GM23338 (cell line): ENCODE data around the gene KIAA2012. TPM values are rescaled to one million over a fixed set of nuclear protein-coding genes. Genes with fewer than 3 reads are reported as not detected.

Experiments used
- ATAC-seq: fragments of 200-7000 bp; cut with Tn5 transposase; 3 replicates; pipeline ENCODE4 v1.9.1; 2020
- DNase-seq: peaks from one replicate; pipeline ENCODE4 v3.0.0-alpha.2; 2015; ENCODE audit warnings: low spot score
- H2AFZ ChIP-seq: fragments of 200-600 bp; sonication (generic); 2 replicates; pipeline ENCODE4 v1.8.0; 2016; ENCODE audit warnings: antibody characterized with exemption, mild to moderate bottlenecking, moderate library complexity
- H3F3A ChIP-seq: fragments of 200-600 bp; sonication (generic); replicated peaks from 2 replicates; pipeline ENCODE4 v1.8.0; 2017; ENCODE audit warnings: antibody characterized with exemption, mixed run types, low read depth
- H3K27ac ChIP-seq: fragments of 200-600 bp; sonication (generic); 2 replicates; pipeline ENCODE4 v1.6.1; 2016; ENCODE audit warnings: low read depth
- H3K27me3 ChIP-seq: fragments of 200-600 bp; sonication (generic); 2 replicates; pipeline ENCODE4 v1.8.0; 2016; ENCODE audit warnings: mild to moderate bottlenecking, mixed run types, moderate library complexity; ENCODE audit not compliant: insufficient read depth
- H3K36me3 ChIP-seq: fragments of 200-600 bp; sonication (generic); 2 replicates; pipeline ENCODE4 v1.8.0; 2016; ENCODE audit warnings: mild to moderate bottlenecking; ENCODE audit not compliant: insufficient read depth
- H3K4me1 ChIP-seq: fragments of 200-600 bp; sonication (generic); 2 replicates; pipeline ENCODE4 v1.8.0; 2016; ENCODE audit warnings: mild to moderate bottlenecking, moderate library complexity; ENCODE audit not compliant: insufficient read depth
- H3K4me2 ChIP-seq: fragments of 200-600 bp; sonication (generic); 2 replicates; pipeline ENCODE4 v1.7.1; 2017; ENCODE audit warnings: mixed run types
- H3K4me3 ChIP-seq: fragments of 200-600 bp; sonication (generic); 2 replicates; pipeline ENCODE4 v1.6.1; 2016; ENCODE audit warnings: mixed run types
- H3K79me2 ChIP-seq: fragments of 200-600 bp; sonication (generic); replicated peaks from 2 replicates; pipeline ENCODE4 v1.8.0; 2017; ENCODE audit warnings: mild to moderate bottlenecking; ENCODE audit not compliant: insufficient read depth
- H3K9me2 ChIP-seq: fragments of 200-600 bp; sonication (generic); 2 replicates; pipeline ENCODE4 v1.8.0; 2017; ENCODE audit not compliant: insufficient read depth
- H4K20me1 ChIP-seq: fragments of 200-600 bp; sonication (generic); replicated peaks from 2 replicates; pipeline ENCODE4 v1.8.0; 2017; ENCODE audit warnings: mild to moderate bottlenecking; ENCODE audit not compliant: insufficient read depth
- H3K27ac Mint-ChIP-seq: 2 replicates; pipeline ENCODE4 v1.8.0; 2020; ENCODE audit warnings: inconsistent platforms, mild to moderate bottlenecking, moderate library complexity, mixed read lengths
- H3K27me3 Mint-ChIP-seq: 3 replicates; pipeline ENCODE4 v1.8.0; 2022; ENCODE audit warnings: low read depth, mild to moderate bottlenecking, moderate library complexity, mixed read lengths, inconsistent platforms; ENCODE audit not compliant: insufficient read depth, poor library complexity
- H3K36me3 Mint-ChIP-seq: 3 replicates; pipeline ENCODE4 v1.8.0; 2021; ENCODE audit warnings: low read depth, mild to moderate bottlenecking, inconsistent platforms, moderate library complexity, mixed read lengths
- H3K4me1 Mint-ChIP-seq: 3 replicates; pipeline ENCODE4 v1.8.0; 2020; ENCODE audit warnings: mild to moderate bottlenecking, inconsistent platforms, mixed read lengths
- H3K4me3 Mint-ChIP-seq: 3 replicates; pipeline ENCODE4 v1.8.0; 2021; ENCODE audit warnings: moderate library complexity, mild to moderate bottlenecking, inconsistent platforms, mixed read lengths
- H3K9me3 Mint-ChIP-seq: 3 replicates; pipeline ENCODE4 v1.8.0; 2020; ENCODE audit warnings: moderate library complexity, mild to moderate bottlenecking, inconsistent platforms, mixed read lengths
- CREB1 ChIP-seq: fragments of 250-450 bp; sonication (Bioruptor Pico); IDR thresholded peaks from 2 replicates; pipeline ENCODE4 v1.5.0; 2020; ENCODE audit warnings: low read depth, mild to moderate bottlenecking, moderate library complexity
- CTCF ChIP-seq, 2 experiments: fragments of 200-600 bp in 1 of 2; sonication (generic) in 1 of 2; conservative IDR thresholded peaks; 2 replicates each; pipeline versions ENCODE4 v1.5.1 to v1.6.1; 2016 to 2017; ENCODE audit warnings: antibody characterized with exemption in 2 of 2, low read depth in 2 of 2, mild to moderate bottlenecking in 2 of 2, moderate library complexity in 1 of 2
- ETS1 ChIP-seq: IDR thresholded peaks from 2 replicates; pipeline ENCODE4 v1.6.1; 2016; ENCODE audit warnings: antibody characterized with exemption
- EZH2 ChIP-seq: fragments of 200-600 bp; sonication (generic); IDR thresholded peaks from one replicate; pipeline ENCODE4 v1.8.0; 2017; ENCODE audit warnings: antibody characterized with exemption, mild to moderate bottlenecking, low read depth; ENCODE audit not compliant: unreplicated experiment
- EZH2phosphoT487 ChIP-seq: fragments of 200-600 bp; sonication (generic); IDR thresholded peaks from one replicate; pipeline ENCODE4 v1.8.1; 2018; ENCODE audit warnings: antibody characterized with exemption; ENCODE audit not compliant: unreplicated experiment
- JUNB ChIP-seq: IDR thresholded peaks from one replicate; pipeline ENCODE4 v1.6.1; 2016; ENCODE audit warnings: antibody characterized with exemption; ENCODE audit not compliant: unreplicated experiment
- NANOG ChIP-seq: IDR thresholded peaks from 2 replicates; pipeline ENCODE4 v1.6.1; 2016; ENCODE audit warnings: antibody characterized with exemption, borderline replicate concordance
- POLR2AphosphoS5 ChIP-seq: IDR thresholded peaks from 2 replicates; pipeline ENCODE4 v1.6.1; 2016; ENCODE audit warnings: antibody characterized with exemption, low read depth
- REST ChIP-seq: IDR thresholded peaks from one replicate; pipeline ENCODE4 v1.6.1; 2018; ENCODE audit warnings: antibody characterized with exemption; ENCODE audit not compliant: unreplicated experiment
- STAT1 ChIP-seq: IDR thresholded peaks from one replicate; pipeline ENCODE4 v1.6.1; 2016; ENCODE audit warnings: antibody characterized with exemption; ENCODE audit not compliant: unreplicated experiment
- ZNF114 ChIP-seq: fragments of 250-450 bp; sonication (Bioruptor Pico); IDR thresholded peaks from 2 replicates; pipeline ENCODE4 v1.5.0; 2020; ENCODE audit warnings: mild to moderate bottlenecking, moderate library complexity
- ZNF331 ChIP-seq: fragments of 250-450 bp; sonication (Bioruptor Pico); IDR thresholded peaks from 2 replicates; pipeline ENCODE4 v1.5.0; 2020; ENCODE audit warnings: low read depth, mild to moderate bottlenecking, moderate library complexity
- ZNF462 ChIP-seq: fragments of 250-450 bp; sonication (Bioruptor Pico); IDR thresholded peaks from 2 replicates; pipeline ENCODE4 v1.5.0; 2020; ENCODE audit warnings: mild to moderate bottlenecking, moderate library complexity
- polyA plus RNA-seq: library from polyadenylated mRNA; unstranded; fragments of >200 nt; fragmentation: Nextera tagmentation; extraction: Ambion mirVana; gene quantifications from 2 replicates; pipeline ENCODE4 v1.2.1, GENCODE V29; 2016
- total RNA-seq: library from RNA; depleted of rRNA; stranded (reverse); fragments of >200 nt; shearing (Covaris generic); gene quantifications from 2 replicates; pipeline ENCODE4 v1.2.3, GENCODE V29; 2014

Gene KIAA2012
- total and polyA plus RNA-seq, 2 experiments from 2014 or later: 0.03 to 0.08 TPM

- Histone ChIP-seq H3K4me3 (no peak overlapping the region), H3K27me3 (no peaks in the 10 kb centered on the region), H3K79me2 (no peaks in the 10 kb centered on the region), H3K27ac (no peak overlapping the region), H3K4me2 (no peak overlapping the region), H3K36me3 (no peaks in the 10 kb centered on the region), H3F3A (no peaks in the 10 kb centered on the region; the same call in 1 of the 2 replicates), H4K20me1 (no peaks in the 10 kb centered on the region), H2AFZ (no peak overlapping the region), H3K9me2 (no peaks in the 10 kb centered on the region), H3K4me1 (peaks cover 12% of the 10 kb centered on the region)
- no peak for DNase-seq
- H3K27me3 Mint-ChIP-seq: peaks cover 7% of the 10 kb centered on the region
- H3K9me3 Mint-ChIP-seq: peaks cover 18% of the 10 kb centered on the region
- ATAC-seq: no peak
- H3K27ac Mint-ChIP-seq: no peak overlapping the region
- H3K4me3 Mint-ChIP-seq: no peak overlapping the region
- peaks cover 9% of the 10 kb centered on the region for H3K4me1 Mint-ChIP-seq
- no peak for TF ChIP-seq ZNF462
- TF ChIP-seq ETS1: no peak
- no peak for TF ChIP-seq CTCF (conservative IDR thresholded peaks at IDR 0.05; ENCODE audit: low read depth in 2 of 2)
- no peak for TF ChIP-seq EZH2
- TF ChIP-seq REST: no peak
- TF ChIP-seq NANOG: no peak
- no peak for TF ChIP-seq EZH2phosphoT487
- no peak for TF ChIP-seq ZNF114 (CRISPR knock-in tag)
- no peak for TF ChIP-seq CREB1 (CRISPR knock-in tag)
- TF ChIP-seq POLR2AphosphoS5: no peak
- TF ChIP-seq STAT1: no peak
- TF ChIP-seq JUNB: no peak
- no peak for TF ChIP-seq ZNF331 (CRISPR knock-in tag)
- H3K36me3 Mint-ChIP-seq: peaks cover 7% of the 10 kb centered on the region; the same call in 2 of the 3 replicates
Observed at GRCh38 chr2:202121532-202122162, 48.6 kb downstream of the KIAA2012 start.
